ENCODE results near the gene ALAS1. TPM values are rescaled to one million over a fixed set of nuclear protein-coding genes. Genes with fewer than 3 reads are reported as not detected.

The ALAS1 gene
- polyA plus RNA-seq, 3 donors: 46.6 to 52.6 (median 48.8) TPM

- no peak for DNase-seq (ENCODE audit: low read depth in 3 of 3, low spot score in 2 of 3)
Observed at GRCh38 chr3:52218937-52219650, 21.1 kb downstream of the ALAS1 start.

- DNase-seq (ENCODE audit: low read depth in 3 of 3, low spot score in 2 of 3): no peak
Observed at GRCh38 chr3:52220380-52221026, 22.5 kb downstream of the ALAS1 start.

- DNase-seq (ENCODE audit: low read depth in 3 of 3, low spot score in 2 of 3): no peak
Observed at GRCh38 chr3:52221141-52221562, 23.2 kb downstream of the ALAS1 start.

- no peak for DNase-seq (ENCODE audit: low read depth in 3 of 3, low spot score in 2 of 3)
Observed at GRCh38 chr3:52221563-52222318, 23.8 kb downstream of the ALAS1 start.

- DNase-seq (ENCODE audit: low read depth in 3 of 3, low spot score in 2 of 3): no peak
Observed at GRCh38 chr3:52222319-52223221, 24.6 kb downstream of the ALAS1 start.

- no peak for DNase-seq (ENCODE audit: low read depth in 3 of 3, low spot score in 2 of 3)
Observed at GRCh38 chr3:52223449-52224408, 25.8 kb downstream of the ALAS1 start.

- DNase-seq (ENCODE audit: low read depth in 3 of 3, low spot score in 2 of 3): no peak
Observed at GRCh38 chr3:52225452-52226228, 27.7 kb downstream of the ALAS1 start, which contains the start of gene TLR9. Gene TLR9, minus strand, starts transcription at chr3:52225645. Its CDS starts 116 bp downstream, at chr3:52225529.

- no peak for DNase-seq (ENCODE audit: low read depth in 3 of 3, low spot score in 2 of 3)
Observed at GRCh38 chr3:52226229-52226817, 28.4 kb downstream of the ALAS1 start.

GRCh38 chr3:52227117-52227516, 29.2 kb downstream of the ALAS1 start:
- DNase-seq (ENCODE audit: low read depth in 3 of 3, low spot score in 2 of 3): no peak

- no peak for DNase-seq (ENCODE audit: low read depth in 3 of 3, low spot score in 2 of 3)
Observed at GRCh38 chr3:52227766-52228165, 29.8 kb downstream of the ALAS1 start.

GRCh38 chr3:52228266-52228665, 30.3 kb downstream of the ALAS1 start:
- no peak for DNase-seq (ENCODE audit: low read depth in 3 of 3, low spot score in 2 of 3)

- DNase-seq (ENCODE audit: low read depth in 3 of 3, low spot score in 2 of 3): no peak
Observed at GRCh38 chr3:52228751-52229291, 30.9 kb downstream of the ALAS1 start.

GRCh38 chr3:52229656-52230055, 31.7 kb downstream of the ALAS1 start:
- no peak for DNase-seq (ENCODE audit: low read depth in 3 of 3, low spot score in 2 of 3)

GRCh38 chr3:52230461-52230860, 32.5 kb downstream of the ALAS1 start:
- no peak for DNase-seq (ENCODE audit: low read depth in 3 of 3, low spot score in 2 of 3)

GRCh38 chr3:52230889-52231499, 33.0 kb downstream of the ALAS1 start:
- no peak for DNase-seq (ENCODE audit: low read depth in 3 of 3, low spot score in 2 of 3)

GRCh38 chr3:52231502-52232278, 33.7 kb downstream of the ALAS1 start:
- no peak for DNase-seq (ENCODE audit: low read depth in 3 of 3, low spot score in 2 of 3)

All from right renal cortex interstitium (tissue), 3 donors.